H1 (cell line): ENCODE results near the gene KRTAP5-6. TPM values are rescaled to one million over a fixed set of nuclear protein-coding genes. Genes with fewer than 3 reads are reported as not detected.
A peak's percentile ranks its signal among the peaks of the same experiment; 100 is the strongest.

ENCODE experiments used
- CTCF ChIA-PET: fragments of 300-600 bp; sonication (Branson Sonifier 250); formaldehyde crosslinking; loops from one replicate; lab custom pipeline; 2021; ENCODE audit not compliant: partially characterized antibody; lab: Charles Lee
- POLR2A ChIA-PET: fragments of 300-600 bp; sonication (Branson Sonifier 250); formaldehyde crosslinking; loops from one replicate; lab custom pipeline; 2021; ENCODE audit warnings: inconsistent platforms; ENCODE audit not compliant: partially characterized antibody; lab: Charles Lee
- DNase-seq, 2 experiments: peaks; one replicate each; pipeline versions ENCODE4 v3.0.0 to v3.0.0-alpha.2; 2010 to 2022; ENCODE audit warnings: low spot score in 2 of 2, low read depth in 1 of 2, mixed read lengths in 1 of 2
- FAIRE-seq: peaks from 2 replicates; lab custom pipeline; 2011; peaks lifted over from hg19 to GRCh38; lab: Jason Lieb, UNC
- H2AFZ ChIP-seq: 2 replicates; pipeline ENCODE4 v1.8.1; 2012; ENCODE audit warnings: low read length, inconsistent platforms
- H2AK5ac ChIP-seq: 2 replicates; pipeline ENCODE4 v1.6.1; 2013; ENCODE audit warnings: low read depth, low read length
- H2BK120ac ChIP-seq: replicated peaks from 2 replicates; pipeline ENCODE3; 2013; ENCODE audit warnings: low read depth, low read length, inconsistent platforms
- H2BK12ac ChIP-seq: 2 replicates; pipeline ENCODE4 v1.6.1; 2013; ENCODE audit warnings: low read depth, low read length
- H2BK15ac ChIP-seq: 2 replicates; pipeline ENCODE4 v1.6.1; 2013; ENCODE audit warnings: low read length
- H2BK20ac ChIP-seq: 2 replicates; pipeline ENCODE4 v1.6.1; 2013; ENCODE audit warnings: low read length
- H2BK5ac ChIP-seq: 2 replicates; pipeline ENCODE4 v1.6.1; 2013; ENCODE audit warnings: low read depth, low read length
- H3K14ac ChIP-seq: 2 replicates; pipeline ENCODE4 v1.6.1; 2013; ENCODE audit warnings: inconsistent platforms; ENCODE audit not compliant: insufficient read length
- H3K18ac ChIP-seq: 2 replicates; pipeline ENCODE4 v1.6.1; 2013; ENCODE audit warnings: low read length; ENCODE audit errors: extremely low read depth
- H3K23ac ChIP-seq: 2 replicates; pipeline ENCODE4 v1.6.1; 2013; ENCODE audit warnings: inconsistent platforms; ENCODE audit not compliant: insufficient read length
- H3K23me2 ChIP-seq: 2 replicates; pipeline ENCODE4 v1.6.1; 2013; ENCODE audit warnings: low read depth, low read length
- H3K27ac ChIP-seq: 2 replicates; pipeline ENCODE4 v1.6.1; 2011; ENCODE audit warnings: low read depth, low read length, inconsistent platforms
- H3K27me3 ChIP-seq, 4 experiments: replicated peaks in 1 of 4; 1 replicate in 1 of 4; 2 replicates in 3 of 4; pipeline versions ENCODE4 v1.6.1 to v1.8.1; 2011 to 2013; ENCODE audit warnings: low read length in 3 of 4, mild to moderate bottlenecking in 3 of 4, inconsistent platforms in 2 of 4, mixed read lengths in 2 of 4, moderate library complexity in 1 of 4; ENCODE audit not compliant: control insufficient read depth in 3 of 4, insufficient read depth in 3 of 4; ENCODE audit errors: extremely low read depth in 1 of 4
- H3K36me3 ChIP-seq, 4 experiments: 2 replicates each; pipeline versions ENCODE4 v1.6.1 to v1.8.1; 2011 to 2013; ENCODE audit warnings: mild to moderate bottlenecking in 4 of 4, low read length in 3 of 4, moderate library complexity in 2 of 4, control low read depth in 1 of 4, inconsistent platforms in 1 of 4; ENCODE audit not compliant: insufficient read depth in 4 of 4, control insufficient read depth in 2 of 4
- H3K4ac ChIP-seq: replicated peaks from 2 replicates; pipeline ENCODE3; 2013; ENCODE audit warnings: low read length, low read depth, mixed read lengths, inconsistent platforms; ENCODE audit not compliant: insufficient read length
- H3K4me1 ChIP-seq, 4 experiments: replicated peaks in 1 of 4; 1 replicate in 1 of 4; 2 replicates in 3 of 4; pipeline versions ENCODE4 v1.6.1 to v1.8.1; 2011 to 2013; ENCODE audit warnings: low read length in 3 of 4, inconsistent platforms in 2 of 4, mixed read lengths in 1 of 4; ENCODE audit not compliant: insufficient read depth in 4 of 4, control insufficient read depth in 3 of 4
- H3K4me2 ChIP-seq, 2 experiments: 2 replicates each; pipeline versions ENCODE4 v1.6.1 to v1.8.1; 2011 to 2013; ENCODE audit warnings: low read depth in 2 of 2, low read length in 2 of 2, control low read depth in 1 of 2, inconsistent platforms in 1 of 2, mild to moderate bottlenecking in 1 of 2; ENCODE audit not compliant: insufficient read depth in 1 of 2
- H3K4me3 ChIP-seq, 4 experiments: fragments of 200-600, 300-600 bp in 1 of 4; sonication (generic), shearing (Covaris generic), sonication (Bioruptor Twin) in 1 of 4; 2 replicates each; pipeline versions ENCODE4 v1.5.1 to v1.8.1; 2011 to 2016; ENCODE audit warnings: low read length in 4 of 4, low read depth in 3 of 4, control low read depth in 2 of 4, inconsistent platforms in 2 of 4, mild to moderate bottlenecking in 2 of 4, mixed read lengths in 1 of 4, moderate library complexity in 1 of 4; ENCODE audit not compliant: insufficient read depth in 2 of 4; ENCODE audit errors: extremely low read depth in 1 of 4
- H3K56ac ChIP-seq: replicated peaks from 2 replicates; pipeline ENCODE3; 2013; ENCODE audit warnings: low read depth, mild to moderate bottlenecking, mixed read lengths, low read length, inconsistent platforms; ENCODE audit not compliant: insufficient read length
- H3K79me1 ChIP-seq: 2 replicates; pipeline ENCODE4 v1.6.1; 2013; ENCODE audit warnings: low read depth, low read length, control low read depth
- H3K79me2 ChIP-seq, 2 experiments: 2 replicates each; pipeline versions ENCODE4 v1.6.1 to v1.8.1; 2012 to 2013; ENCODE audit warnings: low read length in 2 of 2, mild to moderate bottlenecking in 2 of 2, inconsistent platforms in 1 of 2; ENCODE audit not compliant: insufficient read depth in 2 of 2, control insufficient read depth in 1 of 2
- H3K9ac ChIP-seq, 4 experiments: replicated peaks in 1 of 4; 1 replicate in 1 of 4; 2 replicates in 3 of 4; pipeline versions ENCODE4 v1.6.1 to v1.8.1; 2011 to 2013; ENCODE audit warnings: low read depth in 3 of 4, low read length in 3 of 4, control low read depth in 2 of 4, mild to moderate bottlenecking in 2 of 4, moderate library complexity in 2 of 4, inconsistent platforms in 1 of 4; ENCODE audit errors: extremely low read depth in 1 of 4
- H3K9me3 ChIP-seq, 2 experiments: 2 replicates each; pipeline versions ENCODE4 v1.6.1 to v1.8.1; 2012 to 2013; ENCODE audit warnings: mild to moderate bottlenecking in 2 of 2, moderate library complexity in 2 of 2, control low read depth in 1 of 2, inconsistent platforms in 1 of 2, low read depth in 1 of 2, low read length in 1 of 2, mixed read lengths in 1 of 2; ENCODE audit not compliant: insufficient read depth in 2 of 2
- H4K20me1 ChIP-seq, 2 experiments: replicated peaks in 1 of 2; 2 replicates each; pipeline versions ENCODE3 to v1.8.1; 2011 to 2013; ENCODE audit warnings: inconsistent platforms in 2 of 2, low read length in 2 of 2, mild to moderate bottlenecking in 1 of 2; ENCODE audit not compliant: insufficient read depth in 2 of 2, control insufficient read depth in 1 of 2
- H4K5ac ChIP-seq: 2 replicates; pipeline ENCODE4 v1.6.1; 2013; ENCODE audit warnings: low read length, low read depth, mixed read lengths, inconsistent platforms; ENCODE audit not compliant: insufficient read length
- H4K8ac ChIP-seq: 2 replicates; pipeline ENCODE4 v1.8.0; 2013; ENCODE audit warnings: mild to moderate bottlenecking, moderate library complexity, low read length, inconsistent platforms; ENCODE audit not compliant: insufficient read depth; ENCODE audit errors: extremely low read depth
- H4K91ac ChIP-seq: replicated peaks from 2 replicates; pipeline ENCODE3; 2013; ENCODE audit warnings: low read length, mixed read lengths, inconsistent platforms; ENCODE audit not compliant: insufficient read length
- CREB1 ChIP-seq: IDR thresholded peaks from 2 replicates; pipeline ENCODE4 v1.6.1; 2012; ENCODE audit warnings: inconsistent platforms
- KDM4A ChIP-seq: IDR thresholded peaks from one replicate; pipeline ENCODE4 v1.7.1; 2012; ENCODE audit warnings: low read depth, mild to moderate bottlenecking, moderate library complexity, low read length, inconsistent platforms; ENCODE audit not compliant: severe bottlenecking
- MAX ChIP-seq: IDR thresholded peaks from 2 replicates; pipeline ENCODE4 v1.6.1; 2012; ENCODE audit warnings: inconsistent platforms
- NANOG ChIP-seq: IDR thresholded peaks from 2 replicates; pipeline ENCODE4 v1.6.1; 2011; ENCODE audit warnings: low read length, low read depth, mild to moderate bottlenecking, inconsistent platforms; ENCODE audit not compliant: insufficient read depth, poor library complexity, severe bottlenecking
- POLR2A ChIP-seq, 2 experiments: IDR thresholded peaks; 1 replicate in 1 of 2; 2 replicates in 1 of 2; pipeline ENCODE4 v1.6.1; 2011; ENCODE audit warnings: low read depth in 2 of 2, low read length in 2 of 2, mild to moderate bottlenecking in 2 of 2; ENCODE audit errors: control extremely low read depth in 1 of 2
- RAD21 ChIP-seq, 2 experiments: IDR thresholded peaks in 1 of 2; conservative IDR thresholded peaks in 1 of 2; 2 replicates each; pipeline ENCODE4 v1.6.1; 2011; ENCODE audit warnings: low read depth in 2 of 2, low read length in 2 of 2, improper control_type of control experiment in 1 of 2, inconsistent platforms in 1 of 2, mild to moderate bottlenecking in 1 of 2, moderate library complexity in 1 of 2
- RNF2 ChIP-seq: fragments of 200-900, 300-1000 bp; sonication (generic); IDR thresholded peaks from 2 replicates; pipeline ENCODE4 v1.7.1; 2016; ENCODE audit warnings: borderline replicate concordance, low read depth, mild to moderate bottlenecking, antibody characterized with exemption, low read length; ENCODE audit not compliant: poor library complexity, severe bottlenecking; ENCODE audit errors: missing control alignments
- RXRA ChIP-seq: IDR thresholded peaks from 2 replicates; pipeline ENCODE4 v1.6.1; 2011; ENCODE audit warnings: low read depth, mild to moderate bottlenecking, low read length, moderate library complexity; ENCODE audit not compliant: insufficient read depth
- SAP30 ChIP-seq: fragments of 300-600 bp; sonication (generic); IDR thresholded peaks from 2 replicates; pipeline ENCODE4 v1.7.1; 2012; ENCODE audit warnings: low read length, moderate library complexity, mild to moderate bottlenecking, inconsistent platforms; ENCODE audit not compliant: insufficient read depth, insufficient replicate concordance
- WGBS, 2 experiments: shearing (Covaris generic) in 1 of 2; methylation state at CpG; one replicate each; pipeline versions ENCODE4 v1.1.6 to v1.1.7; 2013 to 2015; ENCODE audit warnings: low lambda C conversion rate in 2 of 2, mixed read lengths in 2 of 2, inconsistent platforms in 1 of 2, low coverage in 1 of 2, missing lambda C conversion rate in 1 of 2; ENCODE audit not compliant: insufficient replicate concordance in 2 of 2, insufficient coverage in 1 of 2, insufficient read length in 1 of 2; ENCODE audit errors: extremely low coverage in 1 of 2, missing lambda C conversion rate in 1 of 2; 5-methylcytosine and 5-hydroxymethylcytosine counted together
- polyA plus RNA-seq, 7 experiments: library from polyadenylated mRNA; depleted of rRNA in 3 of 7; stranded (reverse) in 5 of 7; unstranded in 2 of 7; fragments of >200 nt in 5 of 7; fragments of 200-250 nt in 2 of 7; gene quantifications; 1 replicate in 5 of 7; 2 replicates in 1 of 7; 4 replicates in 1 of 7; pipeline versions ENCODE4 v1.2.1 to v1.2.3, GENCODE V29; 2011 to 2013; ENCODE audit warnings: missing spikeins in 2 of 7, mixed read lengths in 2 of 7
- total RNA-seq: library from RNA; stranded (reverse); fragmentation: NEBNext Ultra II Directional; extraction: Animal tissue kit (Norgen Biotek cat#: 25700); gene quantifications from 2 replicates; pipeline ENCODE4 v1.2.1, GENCODE V29; 2021

The KRTAP5-6 gene
- total and polyA plus RNA-seq, 2 of the 8 experiments (the other 6 are each of a cell fraction or from before 2014, with no cell fraction given): not detected

DNA sequence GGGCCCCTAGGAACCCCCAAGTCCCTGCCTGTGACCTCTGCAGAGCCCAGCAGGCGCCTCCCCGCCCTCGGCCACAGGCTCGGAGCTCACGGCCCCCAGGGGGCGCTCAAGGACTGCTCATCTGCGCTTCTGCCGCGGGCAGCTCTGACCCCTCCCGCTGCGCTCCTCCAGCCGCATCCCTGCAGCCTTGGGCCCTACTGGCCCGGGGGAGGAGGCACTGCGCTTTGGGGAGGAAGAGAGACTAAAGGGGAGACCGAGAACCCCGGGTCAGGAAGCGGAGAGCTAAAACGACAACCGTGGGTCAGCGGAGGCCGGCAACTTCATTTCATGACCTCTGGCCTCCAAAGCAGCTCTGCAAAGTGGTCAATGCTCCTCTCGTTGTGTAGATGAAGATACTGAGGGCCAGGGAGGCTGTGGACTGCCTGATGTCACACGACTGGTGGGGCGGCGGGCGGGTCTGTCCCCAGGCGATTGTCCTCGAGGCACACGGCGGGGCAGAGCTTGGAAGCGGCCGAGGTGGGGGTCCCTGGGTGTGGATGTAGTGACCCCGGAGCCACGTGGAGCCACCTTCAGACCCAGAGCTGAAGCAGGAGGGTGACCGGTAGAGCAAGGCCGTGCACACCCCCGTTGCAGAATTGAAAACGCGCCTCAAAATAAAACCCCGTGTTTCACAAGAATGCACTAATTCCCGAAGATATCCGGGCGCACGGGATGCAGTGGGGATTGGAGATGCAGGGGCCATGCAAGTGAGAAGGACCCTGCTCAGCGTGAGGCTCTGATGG, 2.7 kb upstream of the KRTAP5-6 start:
- Histone ChIP-seq H3K4me3 (peak overlapping the region in 3 of 4 experiments; percentile 29 to 59 (median 45); a peak in 3 of 8 replicates), H3K79me2 (no peaks in the 10 kb centered on the region), H3K36me3 (no peaks in the 10 kb centered on the region), H2BK5ac (0 out of 2 replicates have a peak overlapping the region, but pooled peaks have one; percentile 37), H3K56ac (no peak overlapping the region), H3K9me3 (no peaks in the 10 kb centered on the region), H2BK12ac (no peak overlapping the region), H3K9ac (no peak overlapping the region; a peak in 2 of 7 replicates), H3K18ac (peak overlapping the region; percentile 90; the same call in 1 of the 2 replicates), H2AK5ac (no peak overlapping the region), H2BK20ac (no peak overlapping the region), H3K4ac (no peak overlapping the region), H2BK120ac (no peak overlapping the region), H3K79me1 (no peaks in the 10 kb centered on the region), H3K4me2 (peak overlapping the region; percentile 43 to 76; a peak in 3 of 4 replicates), H4K5ac (peak overlapping the region; percentile 19), H4K91ac (peak overlapping the region; percentile 10), H3K27ac (no peak overlapping the region), H3K23ac (no peak overlapping the region), H2BK15ac (no peak overlapping the region), H4K20me1 (no peaks in the 10 kb centered on the region), H2AFZ (no peak overlapping the region), H3K23me2 (no peaks in the 10 kb centered on the region; the same call in 1 of the 2 replicates), H3K4me1 (peaks cover 0 to 10% (median 3%) of the 10 kb centered on the region in 4 experiments; a peak in 3 of 7 replicates), H3K27me3 (peaks cover 0 to 7% (median 0%) of the 10 kb centered on the region in 4 experiments; a peak in 3 of 7 replicates), H3K14ac (no peak overlapping the region), H4K8ac (peak overlapping the region; percentile 28)
- ChIA-PET POLR2A (interaction anchor here (1.0 to 1.6 kb wide), 4 partner anchors 42 to 457 kb away, joined by 3 to 4 read pairs (median 3); no protein-coding TSS in a partner anchor), CTCF (interaction anchor here (0.7 to 6.9 kb wide), 83 partner anchors 7 to 724 kb away, joined by 3 to 255 read pairs (median 5); partner anchors contain the start of genes LSP1, SYT8 and TNNI2)
- FAIRE-seq (no peak), DNase-seq (peak; percentile 84 to 98)
- WGBS, 2 experiments: 66% methylated on average over 29 of the region's 45 CpGs; no CpG with 5 or more reads in 1 of the 2 experiments
- TF ChIP-seq NANOG (no peak), MAX (no peak), RXRA (no peak), POLR2A (IDR thresholded peaks at IDR 0.05; ENCODE audit: control extremely low read depth in 1 of 2, low read depth in 2 of 2, low read length in 2 of 2) (no peak), RNF2 (no peak), SAP30 (no peak), KDM4A (no peak), CREB1 (no peak), RAD21 (IDR thresholded peaks at IDR 0.05 in 1 of 2, conservative IDR thresholded peaks at IDR 0.05 in 1 of 2; ENCODE audit: low read depth in 2 of 2, low read length in 2 of 2) (peak; percentile 91 to 95)
